ENCODE results near the gene ZNF407. TPM values are rescaled to one million over a fixed set of nuclear protein-coding genes. Genes with fewer than 3 reads are reported as not detected.

The ZNF407 gene
- total RNA-seq, 1 donor: 16.6 TPM

DNA sequence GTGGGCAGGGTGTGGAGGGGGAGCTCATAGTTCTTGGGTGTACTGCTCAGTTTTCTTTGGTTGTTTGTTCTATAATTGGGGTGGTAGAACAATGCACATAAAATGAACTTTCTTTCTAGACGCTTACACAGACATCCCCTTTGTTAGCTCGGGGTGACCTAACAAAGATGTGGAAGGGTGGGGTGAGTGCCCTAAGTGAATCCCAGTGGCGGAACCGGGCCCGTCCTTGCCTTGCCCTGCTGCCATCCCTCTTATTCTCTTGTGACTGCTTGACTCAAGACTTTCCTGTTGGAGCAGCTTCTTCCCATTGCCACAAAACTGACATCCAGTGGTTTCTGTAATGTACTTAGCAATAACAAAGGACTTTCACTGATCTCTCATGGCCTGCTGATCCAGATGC is 343.2 kb downstream of the ZNF407 start:
- H3K27me3 ChIP-seq (ENCODE audit: insufficient read depth, low read length): no peaks in the 10 kb centered on the region
- no peak overlapping the region for H3K4me2 ChIP-seq (ENCODE audit: insufficient read depth, low read length)
- DNase-seq (ENCODE audit: insufficient read length, low spot score, missing footprints): no peak
- TF ChIP-seq, protein P1, sequence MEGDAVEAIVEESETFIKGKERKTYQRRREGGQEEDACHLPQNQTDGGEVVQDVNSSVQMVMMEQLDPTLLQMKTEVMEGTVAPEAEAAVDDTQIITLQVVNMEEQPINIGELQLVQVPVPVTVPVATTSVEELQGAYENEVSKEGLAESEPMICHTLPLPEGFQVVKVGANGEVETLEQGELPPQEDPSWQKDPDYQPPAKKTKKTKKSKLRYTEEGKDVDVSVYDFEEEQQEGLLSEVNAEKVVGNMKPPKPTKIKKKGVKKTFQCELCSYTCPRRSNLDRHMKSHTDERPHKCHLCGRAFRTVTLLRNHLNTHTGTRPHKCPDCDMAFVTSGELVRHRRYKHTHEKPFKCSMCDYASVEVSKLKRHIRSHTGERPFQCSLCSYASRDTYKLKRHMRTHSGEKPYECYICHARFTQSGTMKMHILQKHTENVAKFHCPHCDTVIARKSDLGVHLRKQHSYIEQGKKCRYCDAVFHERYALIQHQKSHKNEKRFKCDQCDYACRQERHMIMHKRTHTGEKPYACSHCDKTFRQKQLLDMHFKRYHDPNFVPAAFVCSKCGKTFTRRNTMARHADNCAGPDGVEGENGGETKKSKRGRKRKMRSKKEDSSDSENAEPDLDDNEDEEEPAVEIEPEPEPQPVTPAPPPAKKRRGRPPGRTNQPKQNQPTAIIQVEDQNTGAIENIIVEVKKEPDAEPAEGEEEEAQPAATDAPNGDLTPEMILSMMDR (IDR thresholded peaks at IDR 0.05; ENCODE audit: extremely low read depth, low read depth, low read length): no peak
- no peaks in the 10 kb centered on the region for H3K36me3 ChIP-seq (ENCODE audit: insufficient read depth, low read length)
- no peak overlapping the region for H3K4me3 ChIP-seq (ENCODE audit: insufficient read depth, low read length)
- H3K9me3 ChIP-seq (ENCODE audit: low read depth, low read length): no peaks in the 10 kb centered on the region
- no peaks in the 10 kb centered on the region for H3K79me2 ChIP-seq (ENCODE audit: insufficient read depth, low read length)
- H3K4me1 ChIP-seq (ENCODE audit: insufficient read depth, low read length): peaks cover 3% of the 10 kb centered on the region
- no peak overlapping the region for H2AFZ ChIP-seq (ENCODE audit: low read length)
- no peak overlapping the region for H3K27ac ChIP-seq (ENCODE audit: low read depth, low read length)
- H4K20me1 ChIP-seq (ENCODE audit: insufficient read depth, low read length): no peaks in the 10 kb centered on the region

DNA sequence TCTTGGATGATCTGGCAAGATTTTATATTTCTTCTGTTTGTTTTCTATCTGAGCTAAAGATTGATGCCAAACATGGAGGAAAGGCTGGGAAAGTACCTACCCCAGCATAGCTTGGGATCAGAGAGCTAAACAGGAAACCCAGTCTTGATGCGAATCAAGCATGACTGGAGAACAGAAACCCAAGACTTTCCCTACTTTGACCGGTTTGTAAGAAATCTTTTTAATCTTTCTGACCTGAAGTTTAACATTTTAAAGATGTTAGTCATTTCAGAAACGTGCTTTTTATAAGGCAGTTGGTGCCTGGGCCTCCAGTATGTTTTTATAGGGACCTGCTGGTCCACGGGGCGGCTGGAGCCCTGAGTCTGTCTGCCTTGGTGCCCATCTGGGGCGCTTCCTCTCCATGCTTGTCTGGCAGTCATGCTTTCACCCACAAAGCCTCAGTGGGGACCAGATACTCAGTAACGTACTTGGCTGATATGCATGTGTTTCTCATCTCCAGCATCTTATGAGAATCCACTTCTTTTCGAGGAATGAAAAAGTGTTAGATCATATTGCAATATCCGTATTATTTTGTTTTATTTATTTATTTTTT is 344.7 kb downstream of the ZNF407 start:
- no peaks in the 10 kb centered on the region for H4K20me1 ChIP-seq (ENCODE audit: insufficient read depth, low read length)
- H3K79me2 ChIP-seq (ENCODE audit: insufficient read depth, low read length): no peaks in the 10 kb centered on the region
- no peak overlapping the region for H3K4me3 ChIP-seq (ENCODE audit: insufficient read depth, low read length)
- H3K36me3 ChIP-seq (ENCODE audit: insufficient read depth, low read length): no peaks in the 10 kb centered on the region
- DNase-seq (ENCODE audit: insufficient read length, low spot score, missing footprints): no peak
- TF ChIP-seq, protein P1 (IDR thresholded peaks at IDR 0.05; ENCODE audit: extremely low read depth, low read depth, low read length): no peak
- H3K27ac ChIP-seq (ENCODE audit: low read depth, low read length): no peak overlapping the region
- H3K9me3 ChIP-seq (ENCODE audit: low read depth, low read length): no peaks in the 10 kb centered on the region
- H3K27me3 ChIP-seq (ENCODE audit: insufficient read depth, low read length): no peaks in the 10 kb centered on the region
- no peak overlapping the region for H3K4me2 ChIP-seq (ENCODE audit: insufficient read depth, low read length)
- H3K4me1 ChIP-seq (ENCODE audit: insufficient read depth, low read length): peaks cover 14% of the 10 kb centered on the region
- H2AFZ ChIP-seq (ENCODE audit: low read length): no peak overlapping the region

GRCh38 chr18:74944676-74945075 is 347.0 kb downstream of the ZNF407 start:
- H3K4me2 ChIP-seq (ENCODE audit: insufficient read depth, low read length): no peak overlapping the region
- TF ChIP-seq, protein P1 (IDR thresholded peaks at IDR 0.05; ENCODE audit: extremely low read depth, low read depth, low read length): no peak
- H3K4me1 ChIP-seq (ENCODE audit: insufficient read depth, low read length): peaks cover 14% of the 10 kb centered on the region
- no peak overlapping the region for H3K4me3 ChIP-seq (ENCODE audit: insufficient read depth, low read length)
- no peaks in the 10 kb centered on the region for H4K20me1 ChIP-seq (ENCODE audit: insufficient read depth, low read length)
- H3K36me3 ChIP-seq (ENCODE audit: insufficient read depth, low read length): no peaks in the 10 kb centered on the region
- H3K9me3 ChIP-seq (ENCODE audit: low read depth, low read length): no peaks in the 10 kb centered on the region
- DNase-seq (ENCODE audit: insufficient read length, low spot score, missing footprints): no peak
- H3K79me2 ChIP-seq (ENCODE audit: insufficient read depth, low read length): no peaks in the 10 kb centered on the region
- no peak overlapping the region for H3K27ac ChIP-seq (ENCODE audit: low read depth, low read length)
- H3K27me3 ChIP-seq (ENCODE audit: insufficient read depth, low read length): no peaks in the 10 kb centered on the region
- no peak overlapping the region for H2AFZ ChIP-seq (ENCODE audit: low read length)

DNA sequence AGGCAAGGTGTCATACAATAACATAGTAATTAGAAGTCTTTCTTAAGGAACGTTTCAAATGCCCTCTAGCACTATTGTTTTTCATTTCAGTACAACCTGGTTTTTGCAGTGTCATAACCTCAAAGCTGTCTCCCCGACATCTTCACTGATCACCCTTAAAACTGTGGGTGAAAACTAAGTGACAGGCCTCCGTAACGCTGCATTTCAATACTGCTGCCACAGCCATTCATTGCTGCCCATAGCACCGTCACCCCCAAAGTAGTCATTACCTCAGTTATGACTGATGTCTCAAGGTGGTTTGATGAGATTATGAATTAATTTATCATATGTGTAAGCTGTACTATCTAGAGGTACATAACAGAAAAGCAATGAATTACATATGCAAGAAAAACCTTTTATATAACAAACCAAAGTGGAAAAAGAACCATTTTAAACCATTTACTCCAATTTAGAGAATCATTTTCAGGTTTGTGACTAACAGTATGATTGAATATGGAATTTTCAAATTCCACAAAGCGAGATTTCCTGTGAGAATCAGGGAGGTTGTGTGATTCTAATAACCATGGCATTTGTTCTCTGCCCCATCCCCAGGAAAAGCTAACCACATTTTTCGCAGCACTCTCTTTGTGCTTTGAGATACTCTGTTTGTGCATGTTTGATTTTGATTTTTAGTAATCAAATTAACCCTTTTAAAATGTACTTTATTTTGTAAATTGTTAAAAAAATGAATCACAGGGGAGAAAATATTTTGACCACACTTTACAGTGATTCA is 348.3 kb downstream of the ZNF407 start:
- H3K36me3 ChIP-seq (ENCODE audit: insufficient read depth, low read length): no peaks in the 10 kb centered on the region
- H3K4me3 ChIP-seq (ENCODE audit: insufficient read depth, low read length): no peak overlapping the region
- no peaks in the 10 kb centered on the region for H3K79me2 ChIP-seq (ENCODE audit: insufficient read depth, low read length)
- DNase-seq (ENCODE audit: insufficient read length, low spot score, missing footprints): no peak
- H3K27ac ChIP-seq (ENCODE audit: low read depth, low read length): peak overlapping the region; percentile 45
- TF ChIP-seq, protein P1 (IDR thresholded peaks at IDR 0.05; ENCODE audit: extremely low read depth, low read depth, low read length): no peak
- no peaks in the 10 kb centered on the region for H3K9me3 ChIP-seq (ENCODE audit: low read depth, low read length)
- H3K4me1 ChIP-seq (ENCODE audit: insufficient read depth, low read length): peaks cover 22% of the 10 kb centered on the region
- no peaks in the 10 kb centered on the region for H3K27me3 ChIP-seq (ENCODE audit: insufficient read depth, low read length)
- H2AFZ ChIP-seq (ENCODE audit: low read length): no peak overlapping the region
- no peak overlapping the region for H3K4me2 ChIP-seq (ENCODE audit: insufficient read depth, low read length)
- H4K20me1 ChIP-seq (ENCODE audit: insufficient read depth, low read length): no peaks in the 10 kb centered on the region

Measured in osteoblast (primary cell).